GM23338 (cell line): ENCODE results near the gene BCL7C. TPM values are rescaled to one million over a fixed set of nuclear protein-coding genes. Genes with fewer than 3 reads are reported as not detected.

Experiments
- ATAC-seq: fragments of 200-7000 bp; cut with Tn5 transposase; 3 replicates; pipeline ENCODE4 v1.9.1; 2020
- DNase-seq: peaks from one replicate; pipeline ENCODE4 v3.0.0-alpha.2; 2015; ENCODE audit warnings: low spot score
- H2AFZ ChIP-seq: fragments of 200-600 bp; sonication (generic); 2 replicates; pipeline ENCODE4 v1.8.0; 2016; ENCODE audit warnings: antibody characterized with exemption, mild to moderate bottlenecking, moderate library complexity
- H3F3A ChIP-seq: fragments of 200-600 bp; sonication (generic); replicated peaks from 2 replicates; pipeline ENCODE4 v1.8.0; 2017; ENCODE audit warnings: antibody characterized with exemption, mixed run types, low read depth
- H3K27ac ChIP-seq: fragments of 200-600 bp; sonication (generic); 2 replicates; pipeline ENCODE4 v1.6.1; 2016; ENCODE audit warnings: low read depth
- H3K27me3 ChIP-seq: fragments of 200-600 bp; sonication (generic); 2 replicates; pipeline ENCODE4 v1.8.0; 2016; ENCODE audit warnings: mild to moderate bottlenecking, mixed run types, moderate library complexity; ENCODE audit not compliant: insufficient read depth
- H3K36me3 ChIP-seq: fragments of 200-600 bp; sonication (generic); 2 replicates; pipeline ENCODE4 v1.8.0; 2016; ENCODE audit warnings: mild to moderate bottlenecking; ENCODE audit not compliant: insufficient read depth
- H3K4me1 ChIP-seq: fragments of 200-600 bp; sonication (generic); 2 replicates; pipeline ENCODE4 v1.8.0; 2016; ENCODE audit warnings: mild to moderate bottlenecking, moderate library complexity; ENCODE audit not compliant: insufficient read depth
- H3K4me2 ChIP-seq: fragments of 200-600 bp; sonication (generic); 2 replicates; pipeline ENCODE4 v1.7.1; 2017; ENCODE audit warnings: mixed run types
- H3K4me3 ChIP-seq: fragments of 200-600 bp; sonication (generic); 2 replicates; pipeline ENCODE4 v1.6.1; 2016; ENCODE audit warnings: mixed run types
- H3K79me2 ChIP-seq: fragments of 200-600 bp; sonication (generic); replicated peaks from 2 replicates; pipeline ENCODE4 v1.8.0; 2017; ENCODE audit warnings: mild to moderate bottlenecking; ENCODE audit not compliant: insufficient read depth
- H3K9me2 ChIP-seq: fragments of 200-600 bp; sonication (generic); 2 replicates; pipeline ENCODE4 v1.8.0; 2017; ENCODE audit not compliant: insufficient read depth
- H4K20me1 ChIP-seq: fragments of 200-600 bp; sonication (generic); replicated peaks from 2 replicates; pipeline ENCODE4 v1.8.0; 2017; ENCODE audit warnings: mild to moderate bottlenecking; ENCODE audit not compliant: insufficient read depth
- H3K27ac Mint-ChIP-seq: 2 replicates; pipeline ENCODE4 v1.8.0; 2020; ENCODE audit warnings: inconsistent platforms, mild to moderate bottlenecking, moderate library complexity, mixed read lengths
- H3K27me3 Mint-ChIP-seq: 3 replicates; pipeline ENCODE4 v1.8.0; 2022; ENCODE audit warnings: low read depth, mild to moderate bottlenecking, moderate library complexity, mixed read lengths, inconsistent platforms; ENCODE audit not compliant: insufficient read depth, poor library complexity
- H3K36me3 Mint-ChIP-seq: 3 replicates; pipeline ENCODE4 v1.8.0; 2021; ENCODE audit warnings: low read depth, mild to moderate bottlenecking, inconsistent platforms, moderate library complexity, mixed read lengths
- H3K4me1 Mint-ChIP-seq: 3 replicates; pipeline ENCODE4 v1.8.0; 2020; ENCODE audit warnings: mild to moderate bottlenecking, inconsistent platforms, mixed read lengths
- H3K4me3 Mint-ChIP-seq: 3 replicates; pipeline ENCODE4 v1.8.0; 2021; ENCODE audit warnings: moderate library complexity, mild to moderate bottlenecking, inconsistent platforms, mixed read lengths
- H3K9me3 Mint-ChIP-seq: 3 replicates; pipeline ENCODE4 v1.8.0; 2020; ENCODE audit warnings: moderate library complexity, mild to moderate bottlenecking, inconsistent platforms, mixed read lengths
- CREB1 ChIP-seq: fragments of 250-450 bp; sonication (Bioruptor Pico); IDR thresholded peaks from 2 replicates; pipeline ENCODE4 v1.5.0; 2020; ENCODE audit warnings: low read depth, mild to moderate bottlenecking, moderate library complexity
- EZH2 ChIP-seq: fragments of 200-600 bp; sonication (generic); IDR thresholded peaks from one replicate; pipeline ENCODE4 v1.8.0; 2017; ENCODE audit warnings: antibody characterized with exemption, mild to moderate bottlenecking, low read depth; ENCODE audit not compliant: unreplicated experiment
- EZH2phosphoT487 ChIP-seq: fragments of 200-600 bp; sonication (generic); IDR thresholded peaks from one replicate; pipeline ENCODE4 v1.8.1; 2018; ENCODE audit warnings: antibody characterized with exemption; ENCODE audit not compliant: unreplicated experiment
- STAT1 ChIP-seq: IDR thresholded peaks from one replicate; pipeline ENCODE4 v1.6.1; 2016; ENCODE audit warnings: antibody characterized with exemption; ENCODE audit not compliant: unreplicated experiment
- ZNF114 ChIP-seq: fragments of 250-450 bp; sonication (Bioruptor Pico); IDR thresholded peaks from 2 replicates; pipeline ENCODE4 v1.5.0; 2020; ENCODE audit warnings: mild to moderate bottlenecking, moderate library complexity
- polyA plus RNA-seq: library from polyadenylated mRNA; unstranded; fragments of >200 nt; fragmentation: Nextera tagmentation; extraction: Ambion mirVana; gene quantifications from 2 replicates; pipeline ENCODE4 v1.2.1, GENCODE V29; 2016
- total RNA-seq: library from RNA; depleted of rRNA; stranded (reverse); fragments of >200 nt; shearing (Covaris generic); gene quantifications from 2 replicates; pipeline ENCODE4 v1.2.3, GENCODE V29; 2014
- TF ChIP-seq, protein P1 (sequence below): IDR thresholded peaks from 2 replicates; pipeline ENCODE4 v1.6.1; 2016; ENCODE audit warnings: antibody characterized with exemption
- TF ChIP-seq, protein P2 (sequence below): fragments of 250-450 bp; sonication (Bioruptor Pico); IDR thresholded peaks from 2 replicates; pipeline ENCODE4 v1.5.0; 2020; ENCODE audit warnings: mild to moderate bottlenecking, moderate library complexity
- TF ChIP-seq, protein P3 (sequence below), 2 experiments: fragments of 200-600 bp in 1 of 2; sonication (generic) in 1 of 2; conservative IDR thresholded peaks; 2 replicates each; pipeline versions ENCODE4 v1.5.1 to v1.6.1; 2016 to 2017; ENCODE audit warnings: antibody characterized with exemption in 2 of 2, low read depth in 2 of 2, mild to moderate bottlenecking in 2 of 2, moderate library complexity in 1 of 2

The BCL7C gene
- total and polyA plus RNA-seq, 2 experiments from 2014 or later, result 17.5 to 22.1 TPM

DNA sequence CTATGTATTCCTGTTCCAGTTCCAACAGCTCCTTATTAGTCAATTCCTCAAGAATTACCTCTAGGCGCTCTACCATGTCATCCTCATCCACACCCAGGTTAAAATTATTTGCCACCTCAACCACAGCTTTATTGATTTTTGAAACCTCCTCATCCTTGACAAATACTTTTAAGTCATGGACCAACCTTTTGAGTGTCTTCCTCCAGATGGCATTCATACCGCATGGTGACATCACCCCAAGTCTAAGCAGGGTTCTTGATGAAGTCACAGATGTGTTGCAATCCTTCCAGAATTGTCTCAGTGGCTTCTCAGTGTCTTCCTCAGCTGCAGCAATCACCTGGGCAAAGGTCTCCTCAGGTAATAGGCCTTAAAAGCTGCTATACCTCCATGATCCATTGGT, 40.1 kb downstream of the BCL7C start:
- Histone ChIP-seq H3K79me2 (no peaks in the 10 kb centered on the region), H3K4me3 (no peak overlapping the region), H3K9me2 (no peaks in the 10 kb centered on the region), H2AFZ (no peak overlapping the region), H3F3A (no peaks in the 10 kb centered on the region), H3K27ac (no peak overlapping the region), H3K36me3 (no peaks in the 10 kb centered on the region), H3K4me2 (no peak overlapping the region), H3K4me1 (no peaks in the 10 kb centered on the region), H3K27me3 (peaks cover 9% of the 10 kb centered on the region), H4K20me1 (no peaks in the 10 kb centered on the region)
- Mint-ChIP-seq H3K27ac (no peak overlapping the region), H3K4me3 (no peak overlapping the region), H3K9me3 (no peaks in the 10 kb centered on the region), H3K36me3 (no peaks in the 10 kb centered on the region), H3K4me1 (no peaks in the 10 kb centered on the region), H3K27me3 (peaks cover 2% of the 10 kb centered on the region)
- ATAC-seq, result no peak
- TF ChIP-seq, protein P1, sequence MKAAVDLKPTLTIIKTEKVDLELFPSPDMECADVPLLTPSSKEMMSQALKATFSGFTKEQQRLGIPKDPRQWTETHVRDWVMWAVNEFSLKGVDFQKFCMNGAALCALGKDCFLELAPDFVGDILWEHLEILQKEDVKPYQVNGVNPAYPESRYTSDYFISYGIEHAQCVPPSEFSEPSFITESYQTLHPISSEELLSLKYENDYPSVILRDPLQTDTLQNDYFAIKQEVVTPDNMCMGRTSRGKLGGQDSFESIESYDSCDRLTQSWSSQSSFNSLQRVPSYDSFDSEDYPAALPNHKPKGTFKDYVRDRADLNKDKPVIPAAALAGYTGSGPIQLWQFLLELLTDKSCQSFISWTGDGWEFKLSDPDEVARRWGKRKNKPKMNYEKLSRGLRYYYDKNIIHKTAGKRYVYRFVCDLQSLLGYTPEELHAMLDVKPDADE, result no peak
- TF ChIP-seq, protein P2, sequence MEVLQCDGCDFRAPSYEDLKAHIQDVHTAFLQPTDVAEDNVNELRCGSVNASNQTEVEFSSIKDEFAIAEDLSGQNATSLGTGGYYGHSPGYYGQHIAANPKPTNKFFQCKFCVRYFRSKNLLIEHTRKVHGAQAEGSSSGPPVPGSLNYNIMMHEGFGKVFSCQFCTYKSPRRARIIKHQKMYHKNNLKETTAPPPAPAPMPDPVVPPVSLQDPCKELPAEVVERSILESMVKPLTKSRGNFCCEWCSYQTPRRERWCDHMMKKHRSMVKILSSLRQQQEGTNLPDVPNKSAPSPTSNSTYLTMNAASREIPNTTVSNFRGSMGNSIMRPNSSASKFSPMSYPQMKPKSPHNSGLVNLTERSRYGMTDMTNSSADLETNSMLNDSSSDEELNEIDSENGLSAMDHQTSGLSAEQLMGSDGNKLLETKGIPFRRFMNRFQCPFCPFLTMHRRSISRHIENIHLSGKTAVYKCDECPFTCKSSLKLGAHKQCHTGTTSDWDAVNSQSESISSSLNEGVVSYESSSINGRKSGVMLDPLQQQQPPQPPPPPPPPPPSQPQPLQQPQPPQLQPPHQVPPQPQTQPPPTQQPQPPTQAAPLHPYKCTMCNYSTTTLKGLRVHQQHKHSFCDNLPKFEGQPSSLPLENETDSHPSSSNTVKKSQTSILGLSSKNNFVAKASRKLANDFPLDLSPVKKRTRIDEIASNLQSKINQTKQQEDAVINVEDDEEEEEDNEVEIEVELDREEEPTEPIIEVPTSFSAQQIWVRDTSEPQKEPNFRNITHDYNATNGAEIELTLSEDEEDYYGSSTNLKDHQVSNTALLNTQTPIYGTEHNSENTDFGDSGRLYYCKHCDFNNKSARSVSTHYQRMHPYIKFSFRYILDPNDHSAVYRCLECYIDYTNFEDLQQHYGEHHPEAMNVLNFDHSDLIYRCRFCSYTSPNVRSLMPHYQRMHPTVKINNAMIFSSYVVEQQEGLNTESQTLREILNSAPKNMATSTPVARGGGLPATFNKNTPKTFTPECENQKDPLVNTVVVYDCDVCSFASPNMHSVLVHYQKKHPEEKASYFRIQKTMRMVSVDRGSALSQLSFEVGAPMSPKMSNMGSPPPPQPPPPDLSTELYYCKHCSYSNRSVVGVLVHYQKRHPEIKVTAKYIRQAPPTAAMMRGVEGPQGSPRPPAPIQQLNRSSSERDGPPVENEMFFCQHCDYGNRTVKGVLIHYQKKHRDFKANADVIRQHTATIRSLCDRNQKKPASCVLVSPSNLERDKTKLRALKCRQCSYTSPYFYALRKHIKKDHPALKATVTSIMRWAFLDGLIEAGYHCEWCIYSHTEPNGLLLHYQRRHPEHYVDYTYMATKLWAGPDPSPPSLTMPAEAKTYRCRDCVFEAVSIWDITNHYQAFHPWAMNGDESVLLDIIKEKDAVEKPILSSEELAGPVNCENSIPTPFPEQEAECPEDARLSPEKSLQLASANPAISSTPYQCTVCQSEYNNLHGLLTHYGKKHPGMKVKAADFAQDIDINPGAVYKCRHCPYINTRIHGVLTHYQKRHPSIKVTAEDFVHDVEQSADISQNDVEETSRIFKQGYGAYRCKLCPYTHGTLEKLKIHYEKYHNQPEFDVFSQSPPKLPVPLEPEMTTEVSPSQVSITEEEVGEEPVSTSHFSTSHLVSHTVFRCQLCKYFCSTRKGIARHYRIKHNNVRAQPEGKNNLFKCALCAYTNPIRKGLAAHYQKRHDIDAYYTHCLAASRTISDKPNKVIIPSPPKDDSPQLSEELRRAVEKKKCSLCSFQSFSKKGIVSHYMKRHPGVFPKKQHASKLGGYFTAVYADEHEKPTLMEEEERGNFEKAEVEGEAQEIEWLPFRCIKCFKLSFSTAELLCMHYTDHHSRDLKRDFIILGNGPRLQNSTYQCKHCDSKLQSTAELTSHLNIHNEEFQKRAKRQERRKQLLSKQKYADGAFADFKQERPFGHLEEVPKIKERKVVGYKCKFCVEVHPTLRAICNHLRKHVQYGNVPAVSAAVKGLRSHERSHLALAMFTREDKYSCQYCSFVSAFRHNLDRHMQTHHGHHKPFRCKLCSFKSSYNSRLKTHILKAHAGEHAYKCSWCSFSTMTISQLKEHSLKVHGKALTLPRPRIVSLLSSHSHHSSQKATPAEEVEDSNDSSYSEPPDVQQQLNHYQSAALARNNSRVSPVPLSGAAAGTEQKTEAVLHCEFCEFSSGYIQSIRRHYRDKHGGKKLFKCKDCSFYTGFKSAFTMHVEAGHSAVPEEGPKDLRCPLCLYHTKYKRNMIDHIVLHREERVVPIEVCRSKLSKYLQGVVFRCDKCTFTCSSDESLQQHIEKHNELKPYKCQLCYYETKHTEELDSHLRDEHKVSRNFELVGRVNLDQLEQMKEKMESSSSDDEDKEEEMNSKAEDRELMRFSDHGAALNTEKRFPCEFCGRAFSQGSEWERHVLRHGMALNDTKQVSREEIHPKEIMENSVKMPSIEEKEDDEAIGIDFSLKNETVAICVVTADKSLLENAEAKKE (CRISPR knock-in tag), result no peak
- TF ChIP-seq CREB1 (no peak), STAT1 (no peak), EZH2 (no peak), ZNF114 (CRISPR knock-in tag) (no peak), EZH2phosphoT487 (no peak)
- TF ChIP-seq, protein P3, sequence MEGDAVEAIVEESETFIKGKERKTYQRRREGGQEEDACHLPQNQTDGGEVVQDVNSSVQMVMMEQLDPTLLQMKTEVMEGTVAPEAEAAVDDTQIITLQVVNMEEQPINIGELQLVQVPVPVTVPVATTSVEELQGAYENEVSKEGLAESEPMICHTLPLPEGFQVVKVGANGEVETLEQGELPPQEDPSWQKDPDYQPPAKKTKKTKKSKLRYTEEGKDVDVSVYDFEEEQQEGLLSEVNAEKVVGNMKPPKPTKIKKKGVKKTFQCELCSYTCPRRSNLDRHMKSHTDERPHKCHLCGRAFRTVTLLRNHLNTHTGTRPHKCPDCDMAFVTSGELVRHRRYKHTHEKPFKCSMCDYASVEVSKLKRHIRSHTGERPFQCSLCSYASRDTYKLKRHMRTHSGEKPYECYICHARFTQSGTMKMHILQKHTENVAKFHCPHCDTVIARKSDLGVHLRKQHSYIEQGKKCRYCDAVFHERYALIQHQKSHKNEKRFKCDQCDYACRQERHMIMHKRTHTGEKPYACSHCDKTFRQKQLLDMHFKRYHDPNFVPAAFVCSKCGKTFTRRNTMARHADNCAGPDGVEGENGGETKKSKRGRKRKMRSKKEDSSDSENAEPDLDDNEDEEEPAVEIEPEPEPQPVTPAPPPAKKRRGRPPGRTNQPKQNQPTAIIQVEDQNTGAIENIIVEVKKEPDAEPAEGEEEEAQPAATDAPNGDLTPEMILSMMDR (conservative IDR thresholded peaks at IDR 0.05; ENCODE audit: low read depth in 2 of 2), result no peak
- no peak for DNase-seq
